ENCODE measurements around the gene OR6S1. TPM values are rescaled to one million over a fixed set of nuclear protein-coding genes. Genes with fewer than 3 reads are reported as not detected.

Gene OR6S1
- total RNA-seq, 2 donors from 2014 or later: not detected

DNA sequence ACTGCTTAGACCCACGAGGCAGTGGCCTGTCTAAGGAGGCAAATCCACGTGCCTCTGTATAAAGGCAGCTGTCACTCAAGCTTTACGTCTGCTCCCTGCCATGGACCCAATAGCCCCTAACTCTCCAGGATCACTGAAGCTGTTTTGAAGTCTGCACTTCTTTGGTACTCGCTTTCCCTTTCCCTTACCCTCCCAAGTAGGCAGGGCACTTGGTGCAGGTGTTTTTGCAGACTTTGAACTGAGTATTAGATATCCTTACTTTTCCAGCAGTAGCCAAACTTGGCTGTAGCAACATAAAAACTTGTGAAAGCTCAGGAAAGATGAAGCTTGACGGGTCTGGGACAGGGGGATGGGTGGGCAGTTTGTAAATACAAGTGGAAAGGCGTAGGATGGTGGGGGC lies 17.8 kb upstream of the OR6S1 start:
- Histone ChIP-seq H3K27me3 (replicated peaks; ENCODE audit: insufficient read depth) (no peaks in the 10 kb centered on the region), H3K36me3 (no peaks in the 10 kb centered on the region), H3K4me1 (ENCODE audit: control insufficient read depth in 1 of 2, low read depth in 2 of 2) (peaks cover 5 to 13% of the 10 kb centered on the region in 2 donors), H3K4me3 (no peak overlapping the region), H3K27ac (no peak overlapping the region), H3K9me3 (no peaks in the 10 kb centered on the region)
- no peak for TF ChIP-seq CTCF (IDR thresholded peaks at IDR 0.05)
- DNase-seq (ENCODE audit: low spot score) (no peak), ATAC-seq (ENCODE audit: insufficient number of reproducible peaks, low FRiP score, low read depth) (no peak)

GRCh38 chr14:20658246-20658645 lies 16.8 kb upstream of the OR6S1 start:
- no peak for ATAC-seq (ENCODE audit: insufficient number of reproducible peaks, low FRiP score, low read depth)
- no peaks in the 10 kb centered on the region for H3K36me3 ChIP-seq

GRCh38 chr14:20657216-20658211 lies 16.0 kb upstream of the OR6S1 start:
- ATAC-seq (ENCODE audit: insufficient number of reproducible peaks, low FRiP score, low read depth) (no peak), DNase-seq (ENCODE audit: low spot score) (no peak)
- Histone ChIP-seq H3K27me3 (replicated peaks; ENCODE audit: insufficient read depth) (no peaks in the 10 kb centered on the region), H3K4me3 (no peak overlapping the region), H3K4me1 (ENCODE audit: control insufficient read depth in 1 of 2, low read depth in 2 of 2) (no peaks in the 10 kb centered on the region), H3K27ac (no peak overlapping the region), H3K9me3 (no peaks in the 10 kb centered on the region), H3K36me3 (no peaks in the 10 kb centered on the region)
- no peak for TF ChIP-seq CTCF (IDR thresholded peaks at IDR 0.05)

More at GRCh38 chr14:20658246-20658645, 16.8 kb upstream of the OR6S1 start:
- Histone ChIP-seq H3K4me3 (no peak overlapping the region), H3K27me3 (replicated peaks; ENCODE audit: insufficient read depth) (no peaks in the 10 kb centered on the region), H3K4me1 (ENCODE audit: control insufficient read depth in 1 of 2, low read depth in 2 of 2) (peaks cover under 1 to 6% of the 10 kb centered on the region in 2 donors), H3K27ac (no peak overlapping the region), H3K9me3 (no peaks in the 10 kb centered on the region)
- DNase-seq (ENCODE audit: low spot score): no peak
- TF ChIP-seq CTCF (IDR thresholded peaks at IDR 0.05): no peak

- Histone ChIP-seq H3K4me1 (ENCODE audit: control insufficient read depth in 1 of 2, low read depth in 2 of 2) (no peaks in the 10 kb centered on the region), H3K27ac (no peak overlapping the region), H3K36me3 (no peaks in the 10 kb centered on the region), H3K27me3 (replicated peaks; ENCODE audit: insufficient read depth) (peaks cover 4% of the 10 kb centered on the region), H3K4me3 (no peak overlapping the region), H3K9me3 (no peaks in the 10 kb centered on the region)
- ATAC-seq (ENCODE audit: insufficient number of reproducible peaks, low FRiP score, low read depth): no peak
- no peak for TF ChIP-seq CTCF (IDR thresholded peaks at IDR 0.05)
- no peak for DNase-seq (ENCODE audit: low spot score)
Measured at GRCh38 chr14:20656274-20656673, 14.8 kb upstream of the OR6S1 start.

DNA sequence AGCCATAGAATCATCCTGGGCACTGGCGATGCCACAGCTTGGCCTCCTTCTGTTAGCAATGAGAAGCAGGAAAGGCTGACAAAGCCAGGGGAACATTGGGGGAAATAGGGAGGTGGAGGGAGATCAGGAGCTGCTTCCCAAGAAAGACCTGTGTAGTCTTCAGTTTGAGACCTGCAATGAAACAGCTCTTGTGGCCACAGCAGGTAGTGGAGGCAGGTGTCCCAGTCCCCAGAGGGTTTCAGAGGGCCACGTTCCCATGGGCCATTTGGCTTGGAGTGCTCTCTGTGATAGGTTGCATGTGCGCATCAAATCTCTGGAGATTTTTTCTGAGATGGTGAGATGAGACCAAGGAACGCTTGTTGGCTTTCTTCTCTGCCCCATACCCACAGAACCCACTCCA lies 14.4 kb upstream of the OR6S1 start:
- no peak overlapping the region for H3K27ac ChIP-seq
- H3K9me3 ChIP-seq: no peaks in the 10 kb centered on the region
- ATAC-seq (ENCODE audit: insufficient number of reproducible peaks, low FRiP score, low read depth) (no peak), DNase-seq (ENCODE audit: low spot score) (no peak)
- no peaks in the 10 kb centered on the region for H3K36me3 ChIP-seq
- TF ChIP-seq CTCF (IDR thresholded peaks at IDR 0.05): no peak
- no peaks in the 10 kb centered on the region for H3K4me1 ChIP-seq (ENCODE audit: control insufficient read depth in 1 of 2, low read depth in 2 of 2)
- H3K27me3 ChIP-seq (replicated peaks; ENCODE audit: insufficient read depth): peaks cover 4% of the 10 kb centered on the region
- H3K4me3 ChIP-seq: no peak overlapping the region

All from thoracic aorta (tissue), 2 donors.